ENCODE data around the gene ITGB1BP1.

Gene ITGB1BP1

GRCh38 chr2:9412781-9413180 is 10.5 kb downstream of the ITGB1BP1 start:
- DNase-seq (ENCODE audit: low read depth), result no peak
- no peak overlapping the region for H3K4me3 ChIP-seq (ENCODE audit: low read depth, low read length)
- TF ChIP-seq, protein P1, sequence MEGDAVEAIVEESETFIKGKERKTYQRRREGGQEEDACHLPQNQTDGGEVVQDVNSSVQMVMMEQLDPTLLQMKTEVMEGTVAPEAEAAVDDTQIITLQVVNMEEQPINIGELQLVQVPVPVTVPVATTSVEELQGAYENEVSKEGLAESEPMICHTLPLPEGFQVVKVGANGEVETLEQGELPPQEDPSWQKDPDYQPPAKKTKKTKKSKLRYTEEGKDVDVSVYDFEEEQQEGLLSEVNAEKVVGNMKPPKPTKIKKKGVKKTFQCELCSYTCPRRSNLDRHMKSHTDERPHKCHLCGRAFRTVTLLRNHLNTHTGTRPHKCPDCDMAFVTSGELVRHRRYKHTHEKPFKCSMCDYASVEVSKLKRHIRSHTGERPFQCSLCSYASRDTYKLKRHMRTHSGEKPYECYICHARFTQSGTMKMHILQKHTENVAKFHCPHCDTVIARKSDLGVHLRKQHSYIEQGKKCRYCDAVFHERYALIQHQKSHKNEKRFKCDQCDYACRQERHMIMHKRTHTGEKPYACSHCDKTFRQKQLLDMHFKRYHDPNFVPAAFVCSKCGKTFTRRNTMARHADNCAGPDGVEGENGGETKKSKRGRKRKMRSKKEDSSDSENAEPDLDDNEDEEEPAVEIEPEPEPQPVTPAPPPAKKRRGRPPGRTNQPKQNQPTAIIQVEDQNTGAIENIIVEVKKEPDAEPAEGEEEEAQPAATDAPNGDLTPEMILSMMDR (IDR thresholded peaks at IDR 0.05; ENCODE audit: insufficient read depth, low read depth, low read length, missing control alignments), result no peak

DNA sequence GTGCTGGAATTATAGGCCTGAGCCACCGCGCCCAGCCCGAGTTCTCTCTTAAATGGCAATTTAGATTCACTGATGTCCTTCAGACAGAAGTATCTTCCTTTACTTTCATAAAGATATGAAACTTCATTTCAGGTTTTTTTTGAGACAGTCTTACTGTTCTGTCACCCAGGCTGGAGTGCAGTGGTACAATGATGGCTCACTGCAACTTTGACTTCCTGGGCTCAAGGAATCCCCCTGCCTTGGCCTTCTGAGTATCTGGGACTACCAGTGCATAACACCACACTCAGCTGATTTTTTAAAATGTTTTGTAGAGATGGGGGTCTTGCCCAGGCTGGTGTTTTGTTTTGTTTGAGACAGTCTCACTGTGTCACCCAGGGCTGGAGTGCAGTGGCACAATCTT is 13.2 kb downstream of the ITGB1BP1 start:
- DNase-seq (ENCODE audit: low read depth), result peak; percentile 57
- TF ChIP-seq, protein P1 (IDR thresholded peaks at IDR 0.05; ENCODE audit: insufficient read depth, low read depth, low read length, missing control alignments), result no peak
- no peak overlapping the region for H3K4me3 ChIP-seq (ENCODE audit: low read depth, low read length)

DNA sequence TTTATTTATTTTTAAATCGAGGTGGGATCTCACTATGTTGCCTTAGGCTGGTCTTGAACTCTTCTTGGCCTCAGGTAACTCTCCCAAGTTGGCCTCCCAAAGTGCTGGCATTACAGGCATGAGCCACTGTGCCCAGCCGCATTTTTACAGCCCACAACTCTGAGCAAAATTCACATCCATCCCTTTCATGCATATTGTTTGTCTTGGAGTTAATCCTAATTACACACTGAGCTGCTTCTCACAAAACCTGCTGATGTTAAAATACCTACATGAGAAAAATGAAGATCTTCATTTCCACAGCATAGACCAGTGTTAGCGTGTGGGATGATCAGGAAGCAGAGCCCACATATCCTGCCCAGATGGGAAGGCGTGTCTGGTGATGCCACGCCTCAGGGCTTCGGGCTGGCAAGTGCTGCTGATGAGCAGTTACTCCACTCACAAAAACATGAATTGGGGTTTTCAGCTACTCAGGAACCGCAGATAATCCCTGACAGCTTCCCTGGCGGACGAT is 14.6 kb downstream of the ITGB1BP1 start:
- no peak for DNase-seq (ENCODE audit: low read depth)
- TF ChIP-seq, protein P1 (IDR thresholded peaks at IDR 0.05; ENCODE audit: insufficient read depth, low read depth, low read length, missing control alignments), result no peak
- H3K4me3 ChIP-seq (ENCODE audit: low read depth, low read length), result no peak overlapping the region

- TF ChIP-seq, protein P1 (IDR thresholded peaks at IDR 0.05; ENCODE audit: insufficient read depth, low read depth, low read length, missing control alignments), result no peak
- no peak overlapping the region for H3K4me3 ChIP-seq (ENCODE audit: low read depth, low read length)
- DNase-seq (ENCODE audit: low read depth), result no peak
Observed at GRCh38 chr2:9407363-9407811, 15.9 kb downstream of the ITGB1BP1 start.

DNA sequence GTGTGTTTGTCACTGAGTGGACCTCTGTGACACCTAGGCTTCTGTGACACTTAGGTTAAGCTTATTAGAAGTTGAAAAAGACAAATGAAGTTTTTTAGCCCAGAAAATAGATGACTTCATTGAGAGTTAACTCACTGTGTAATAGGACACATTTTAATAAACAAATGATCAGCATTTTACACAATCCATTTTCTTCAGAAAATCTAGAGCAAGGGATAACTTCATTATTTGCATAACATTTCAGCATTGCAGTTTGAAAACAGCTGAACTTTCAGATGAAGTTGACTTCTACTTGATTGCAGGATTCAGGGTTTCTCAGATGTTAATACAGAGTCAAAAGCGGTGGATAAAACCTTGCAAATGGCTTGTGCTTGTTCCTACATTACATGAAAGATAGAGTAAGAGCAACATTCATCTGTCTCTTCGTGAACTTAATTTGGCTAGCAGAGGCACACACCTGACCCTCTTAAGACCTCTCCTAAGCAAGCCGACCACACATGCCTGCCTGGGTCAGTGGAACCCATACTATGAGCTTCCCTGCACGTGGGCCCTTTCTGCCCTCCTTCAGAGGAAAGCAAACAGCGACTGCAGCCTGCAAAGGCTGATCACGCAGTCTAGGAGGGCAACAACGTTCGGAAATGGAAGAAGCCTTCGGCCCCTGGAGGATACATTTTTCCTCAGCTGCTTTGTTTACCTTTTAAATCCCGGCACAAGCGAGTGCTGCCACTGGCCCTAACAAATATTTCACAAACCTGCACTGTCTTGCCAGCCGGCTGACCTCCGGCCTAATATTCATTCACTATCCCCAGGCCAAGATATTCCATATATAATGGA is 16.6 kb downstream of the ITGB1BP1 start:
- TF ChIP-seq, protein P1 (IDR thresholded peaks at IDR 0.05; ENCODE audit: insufficient read depth, low read depth, low read length, missing control alignments), result no peak
- no peak overlapping the region for H3K4me3 ChIP-seq (ENCODE audit: low read depth, low read length)
- no peak for DNase-seq (ENCODE audit: low read depth)

GRCh38 chr2:9405636-9406035 is 17.7 kb downstream of the ITGB1BP1 start:
- TF ChIP-seq, protein P1 (IDR thresholded peaks at IDR 0.05; ENCODE audit: insufficient read depth, low read depth, low read length, missing control alignments), result no peak
- no peak for DNase-seq (ENCODE audit: low read depth)
- no peak overlapping the region for H3K4me3 ChIP-seq (ENCODE audit: low read depth, low read length)
